K562 (cell line): ENCODE measurements around the gene LY6G5B. TPM values are rescaled to one million over a fixed set of nuclear protein-coding genes. Genes with fewer than 3 reads are reported as not detected.

ENCODE experiments used
- ARHGAP35 ChIP-seq: fragments of 450-650 bp; IDR thresholded peaks from 2 replicates; pipeline ENCODE4 v1.6.1; 2018; ENCODE audit not compliant: partially characterized antibody
- BRCA1 ChIP-seq, 2 experiments: fragments of 450-650 bp in 1 of 2; sonication (generic) in 1 of 2; formaldehyde crosslinking in 1 of 2; IDR thresholded peaks; 2 replicates each; pipeline versions ENCODE4 v1.5.0 to v1.6.1; 2017 to 2020; ENCODE audit warnings: mild to moderate bottlenecking in 1 of 2, missing genetic modification reagents in 1 of 2
- CBFB ChIP-seq: sonication (generic); formaldehyde crosslinking; IDR thresholded peaks from 2 replicates; pipeline ENCODE4 v1.4.0; 2020; ENCODE audit warnings: mild to moderate bottlenecking, missing genetic modification reagents
- CHCHD3 ChIP-seq: fragments of 250-450 bp; sonication (Bioruptor Pico); IDR thresholded peaks from 2 replicates; pipeline ENCODE4 v2.1.2; 2022; ENCODE audit warnings: mild to moderate bottlenecking
- CXXC5 ChIP-seq: fragments of 250-450 bp; sonication (Bioruptor Pico); IDR thresholded peaks from 2 replicates; pipeline ENCODE4 v1.8.0; 2022; ENCODE audit warnings: inconsistent platforms, mild to moderate bottlenecking, moderate library complexity
- ETV5 ChIP-seq: sonication (generic); formaldehyde crosslinking; IDR thresholded peaks from 2 replicates; pipeline ENCODE4 v1.4.0; 2020; ENCODE audit warnings: low read depth, mild to moderate bottlenecking, missing genetic modification reagents
- FOXJ3 ChIP-seq: sonication (generic); formaldehyde crosslinking; IDR thresholded peaks from 2 replicates; pipeline ENCODE4 v1.4.0; 2020; ENCODE audit warnings: mild to moderate bottlenecking, missing genetic modification reagents
- RAD51 ChIP-seq: fragments of 450-650 bp; IDR thresholded peaks from 2 replicates; pipeline ENCODE4 v1.7.1; 2016; ENCODE audit warnings: low read depth, mild to moderate bottlenecking, borderline replicate concordance
- RBFOX2 ChIP-seq: fragments of 200-400 bp; formaldehyde crosslinking; IDR thresholded peaks from 2 replicates; pipeline ENCODE4 v1.6.1; 2017; ENCODE audit warnings: low read depth, mild to moderate bottlenecking, low read length, moderate library complexity
- RFX7 ChIP-seq: fragments of 250-450 bp; sonication (Bioruptor Pico); IDR thresholded peaks from 2 replicates; pipeline ENCODE4 v1.5.1; 2021; ENCODE audit warnings: mild to moderate bottlenecking
- SNRNP70 ChIP-seq: fragments of 200-400 bp; formaldehyde crosslinking; optimal IDR thresholded peaks from 2 replicates; pipeline ENCODE3; 2017; ENCODE audit warnings: low read depth, low read length
- TCFL5 ChIP-seq: fragments of 250-450 bp; sonication (Bioruptor Pico); conservative IDR thresholded peaks from 2 replicates; pipeline ENCODE4 v1.6.1; 2021; ENCODE audit warnings: mild to moderate bottlenecking, moderate library complexity, matching md5 sums
- ZNF12 ChIP-seq: sonication (generic); formaldehyde crosslinking; IDR thresholded peaks from 2 replicates; pipeline ENCODE4 v1.4.0; 2020; ENCODE audit warnings: mild to moderate bottlenecking, missing genetic modification reagents
- ZNF445 ChIP-seq: fragments of 250-450 bp; sonication (Bioruptor Pico); IDR thresholded peaks from 2 replicates; pipeline ENCODE4 v1.4.0; 2020; ENCODE audit warnings: low read depth, mild to moderate bottlenecking, moderate library complexity
- ZNF584 ChIP-seq: fragments of 200-800 bp; sonication (Bioruptor generic); IDR thresholded peaks from 2 replicates; pipeline ENCODE4 v1.6.1; 2016; ENCODE audit warnings: low read depth, mild to moderate bottlenecking, missing genetic modification characterization, missing compliant biosample characterization
- polyA plus RNA-seq, 8 experiments: library from polyadenylated mRNA; depleted of rRNA in 4 of 8; stranded (reverse) in 5 of 8; unstranded in 3 of 8; fragments of >200 nt; fragmentation: Nextera tagmentation in 2 of 8; fragmentation: Illumina TruSeq in 1 of 8; extraction: Ambion mirVana in 2 of 8; extraction: Trizol in 1 of 8; gene quantifications; 2 replicates each; pipeline versions ENCODE4 v1.2.1 to v1.2.3, GENCODE V29; 2011 to 2014; ENCODE audit warnings: inconsistent platforms in 1 of 8, missing spikeins in 1 of 8
- total RNA-seq, 7 experiments: library from RNA; depleted of rRNA in 6 of 7; stranded (reverse); fragments of >200 nt in 6 of 7; fragmentation: Illumina TruSeq in 2 of 7; extraction: Trizol in 2 of 7; gene quantifications; 2 replicates each; pipeline versions ENCODE4 v1.2.1 to v1.2.3, GENCODE V29; 2011 to 2021; ENCODE audit warnings: low replicate concordance in 1 of 7
- TF ChIP-seq, protein P1 (sequence below), 2 experiments: fragments of 450-650 bp; IDR thresholded peaks; 2 replicates each; pipeline ENCODE4 v1.6.1; 2018; ENCODE audit warnings: mild to moderate bottlenecking in 2 of 2, low read depth in 1 of 2; ENCODE audit not compliant: partially characterized antibody in 2 of 2
- TF ChIP-seq, protein P2 (sequence below): fragments of 450-650 bp; IDR thresholded peaks from 2 replicates; pipeline ENCODE4 v1.6.1; 2016; ENCODE audit warnings: borderline replicate concordance
- TF ChIP-seq, protein P3 (sequence below), 2 experiments: IDR thresholded peaks; 2 replicates each; pipeline ENCODE4 v1.6.1; 2012; ENCODE audit warnings: improper control_type of control experiment in 2 of 2, low read depth in 2 of 2, low read length in 2 of 2, borderline replicate concordance in 1 of 2

Gene LY6G5B
- total and polyA plus RNA-seq, 9 of the 15 experiments (the other 6 are each of a cell fraction or from before 2014, with no cell fraction given) = 6.0 to 27.0 (median 7.5) TPM

DNA sequence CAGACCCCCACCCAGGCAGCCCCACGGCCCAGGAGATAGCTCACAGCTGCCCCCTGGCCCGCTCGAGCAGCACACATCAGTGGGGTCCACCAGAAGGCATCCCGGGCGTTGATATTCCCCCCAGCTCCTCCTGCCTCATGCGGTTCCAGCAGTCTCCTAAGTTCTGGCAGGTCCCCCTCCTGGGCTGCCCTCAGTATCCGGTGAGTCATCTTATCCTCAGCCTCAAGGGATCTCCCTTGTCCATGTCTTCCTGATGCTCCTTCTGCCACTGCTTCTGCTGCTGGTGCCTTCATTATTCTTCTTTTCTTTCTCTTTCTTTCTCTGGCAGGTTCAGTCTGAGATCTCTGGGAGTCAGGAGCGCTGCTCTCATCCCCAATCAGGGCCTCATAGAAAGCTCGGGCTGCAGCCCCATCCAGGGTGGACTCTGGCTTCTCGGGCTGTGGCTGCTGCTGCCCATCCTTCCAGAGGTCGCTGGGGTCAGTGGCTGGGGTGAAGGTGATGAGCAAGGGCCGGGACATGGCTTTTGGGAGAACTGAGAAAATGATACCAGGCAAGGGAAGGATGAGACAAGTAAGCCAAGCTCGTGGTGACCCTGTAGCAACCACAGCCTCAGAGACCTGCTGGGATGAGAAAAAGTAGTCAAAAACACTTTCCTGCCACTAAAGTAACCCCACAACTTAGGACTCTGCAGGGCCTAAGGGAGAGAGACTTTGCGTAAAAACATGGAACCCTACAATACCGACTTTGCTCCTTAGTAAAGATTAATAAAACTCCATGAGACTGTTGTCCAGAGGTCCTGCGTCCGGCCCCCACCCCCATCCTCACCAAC, 5.6 kb upstream of the LY6G5B start (continued):
- TF ChIP-seq, protein P1, sequence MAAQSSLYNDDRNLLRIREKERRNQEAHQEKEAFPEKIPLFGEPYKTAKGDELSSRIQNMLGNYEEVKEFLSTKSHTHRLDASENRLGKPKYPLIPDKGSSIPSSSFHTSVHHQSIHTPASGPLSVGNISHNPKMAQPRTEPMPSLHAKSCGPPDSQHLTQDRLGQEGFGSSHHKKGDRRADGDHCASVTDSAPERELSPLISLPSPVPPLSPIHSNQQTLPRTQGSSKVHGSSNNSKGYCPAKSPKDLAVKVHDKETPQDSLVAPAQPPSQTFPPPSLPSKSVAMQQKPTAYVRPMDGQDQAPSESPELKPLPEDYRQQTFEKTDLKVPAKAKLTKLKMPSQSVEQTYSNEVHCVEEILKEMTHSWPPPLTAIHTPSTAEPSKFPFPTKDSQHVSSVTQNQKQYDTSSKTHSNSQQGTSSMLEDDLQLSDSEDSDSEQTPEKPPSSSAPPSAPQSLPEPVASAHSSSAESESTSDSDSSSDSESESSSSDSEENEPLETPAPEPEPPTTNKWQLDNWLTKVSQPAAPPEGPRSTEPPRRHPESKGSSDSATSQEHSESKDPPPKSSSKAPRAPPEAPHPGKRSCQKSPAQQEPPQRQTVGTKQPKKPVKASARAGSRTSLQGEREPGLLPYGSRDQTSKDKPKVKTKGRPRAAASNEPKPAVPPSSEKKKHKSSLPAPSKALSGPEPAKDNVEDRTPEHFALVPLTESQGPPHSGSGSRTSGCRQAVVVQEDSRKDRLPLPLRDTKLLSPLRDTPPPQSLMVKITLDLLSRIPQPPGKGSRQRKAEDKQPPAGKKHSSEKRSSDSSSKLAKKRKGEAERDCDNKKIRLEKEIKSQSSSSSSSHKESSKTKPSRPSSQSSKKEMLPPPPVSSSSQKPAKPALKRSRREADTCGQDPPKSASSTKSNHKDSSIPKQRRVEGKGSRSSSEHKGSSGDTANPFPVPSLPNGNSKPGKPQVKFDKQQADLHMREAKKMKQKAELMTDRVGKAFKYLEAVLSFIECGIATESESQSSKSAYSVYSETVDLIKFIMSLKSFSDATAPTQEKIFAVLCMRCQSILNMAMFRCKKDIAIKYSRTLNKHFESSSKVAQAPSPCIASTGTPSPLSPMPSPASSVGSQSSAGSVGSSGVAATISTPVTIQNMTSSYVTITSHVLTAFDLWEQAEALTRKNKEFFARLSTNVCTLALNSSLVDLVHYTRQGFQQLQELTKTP (IDR thresholded peaks at IDR 0.05; ENCODE audit: low read depth in 1 of 2, partially characterized antibody in 2 of 2) = peak in 1 of 2 experiments; percentile 78
- TF ChIP-seq TCFL5 (CRISPR knock-in tag) = no peak
- peak; percentile 98 for TF ChIP-seq ETV5
- no peak for TF ChIP-seq RAD51
- no peak for TF ChIP-seq RFX7 (CRISPR knock-in tag)
- peak; percentile 23 for TF ChIP-seq CXXC5 (CRISPR knock-in tag)
- TF ChIP-seq FOXJ3 (CRISPR knock-in tag) = no peak
- 0 out of 2 replicates have a peak, but pooled peaks have one; percentile 24 for TF ChIP-seq CHCHD3 (CRISPR knock-in tag)
- peak; percentile 51 for TF ChIP-seq ARHGAP35
- TF ChIP-seq CBFB = no peak
- TF ChIP-seq BRCA1 (IDR thresholded peaks at IDR 0.05) = no peak
- no peak for TF ChIP-seq BRCA1 (CRISPR knock-in tag; IDR thresholded peaks at IDR 0.05)
- TF ChIP-seq ZNF584 (CRISPR knock-in tag) = no peak
- TF ChIP-seq, protein P2, sequence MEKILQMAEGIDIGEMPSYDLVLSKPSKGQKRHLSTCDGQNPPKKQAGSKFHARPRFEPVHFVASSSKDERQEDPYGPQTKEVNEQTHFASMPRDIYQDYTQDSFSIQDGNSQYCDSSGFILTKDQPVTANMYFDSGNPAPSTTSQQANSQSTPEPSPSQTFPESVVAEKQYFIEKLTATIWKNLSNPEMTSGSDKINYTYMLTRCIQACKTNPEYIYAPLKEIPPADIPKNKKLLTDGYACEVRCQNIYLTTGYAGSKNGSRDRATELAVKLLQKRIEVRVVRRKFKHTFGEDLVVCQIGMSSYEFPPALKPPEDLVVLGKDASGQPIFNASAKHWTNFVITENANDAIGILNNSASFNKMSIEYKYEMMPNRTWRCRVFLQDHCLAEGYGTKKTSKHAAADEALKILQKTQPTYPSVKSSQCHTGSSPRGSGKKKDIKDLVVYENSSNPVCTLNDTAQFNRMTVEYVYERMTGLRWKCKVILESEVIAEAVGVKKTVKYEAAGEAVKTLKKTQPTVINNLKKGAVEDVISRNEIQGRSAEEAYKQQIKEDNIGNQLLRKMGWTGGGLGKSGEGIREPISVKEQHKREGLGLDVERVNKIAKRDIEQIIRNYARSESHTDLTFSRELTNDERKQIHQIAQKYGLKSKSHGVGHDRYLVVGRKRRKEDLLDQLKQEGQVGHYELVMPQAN = peak; percentile 38
- no peak for TF ChIP-seq SNRNP70
- TF ChIP-seq ZNF445 (CRISPR knock-in tag) = no peak
- TF ChIP-seq, protein P3, sequence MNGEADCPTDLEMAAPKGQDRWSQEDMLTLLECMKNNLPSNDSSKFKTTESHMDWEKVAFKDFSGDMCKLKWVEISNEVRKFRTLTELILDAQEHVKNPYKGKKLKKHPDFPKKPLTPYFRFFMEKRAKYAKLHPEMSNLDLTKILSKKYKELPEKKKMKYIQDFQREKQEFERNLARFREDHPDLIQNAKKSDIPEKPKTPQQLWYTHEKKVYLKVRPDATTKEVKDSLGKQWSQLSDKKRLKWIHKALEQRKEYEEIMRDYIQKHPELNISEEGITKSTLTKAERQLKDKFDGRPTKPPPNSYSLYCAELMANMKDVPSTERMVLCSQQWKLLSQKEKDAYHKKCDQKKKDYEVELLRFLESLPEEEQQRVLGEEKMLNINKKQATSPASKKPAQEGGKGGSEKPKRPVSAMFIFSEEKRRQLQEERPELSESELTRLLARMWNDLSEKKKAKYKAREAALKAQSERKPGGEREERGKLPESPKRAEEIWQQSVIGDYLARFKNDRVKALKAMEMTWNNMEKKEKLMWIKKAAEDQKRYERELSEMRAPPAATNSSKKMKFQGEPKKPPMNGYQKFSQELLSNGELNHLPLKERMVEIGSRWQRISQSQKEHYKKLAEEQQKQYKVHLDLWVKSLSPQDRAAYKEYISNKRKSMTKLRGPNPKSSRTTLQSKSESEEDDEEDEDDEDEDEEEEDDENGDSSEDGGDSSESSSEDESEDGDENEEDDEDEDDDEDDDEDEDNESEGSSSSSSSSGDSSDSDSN (IDR thresholded peaks at IDR 0.05; ENCODE audit: borderline replicate concordance in 1 of 2, low read depth in 2 of 2, low read length in 2 of 2) = no peak
- TF ChIP-seq ZNF12 (CRISPR knock-in tag) = no peak
- peak; percentile 92 for TF ChIP-seq RBFOX2
